Stimulated activated CD4-positive, alpha-beta T cell treated with anti-CD3 and anti-CD28 coated beads, Interleukin-4, amount 100 ng/mL, for 4 hours (primary cell): Measurements from ENCODE around the gene S1PR4.
"Not testable (repeated sequence)": the region's sequence is repeated elsewhere in the genome, so short reads cannot be mapped to it uniquely, and the experiment has no call there.

Experiments
- DNase-seq, 2 experiments: peaks; one replicate each; pipeline ENCODE4 v3.0.0-alpha.2; 2020

The S1PR4 gene

GRCh38 chr19:3196933-3197205 lies 18.3 kb downstream of the S1PR4 start:
- DNase-seq: no peak

- DNase-seq: no peak
These were observed 20.5 kb downstream of the S1PR4 start for GRCh38 chr19:3198901-3199700.

- no peak for DNase-seq
These were observed 22.6 kb downstream of the S1PR4 start for GRCh38 chr19:3201072-3201700.

- no peak for DNase-seq
These were observed 23.3 kb downstream of the S1PR4 start for GRCh38 chr19:3201911-3202310.

GRCh38 chr19:3202346-3202745 lies 23.8 kb downstream of the S1PR4 start:
- no peak for DNase-seq

- DNase-seq: not testable (repeated sequence)
These were observed 24.3 kb downstream of the S1PR4 start for GRCh38 chr19:3202895-3203294.

GRCh38 chr19:3203805-3204645 lies 25.5 kb downstream of the S1PR4 start:
- DNase-seq: no peak

GRCh38 chr19:3204646-3205275 lies 26.2 kb downstream of the S1PR4 start:
- DNase-seq: no peak

- no peak for DNase-seq
These were observed 27.8 kb downstream of the S1PR4 start for GRCh38 chr19:3206216-3206953.

- DNase-seq: no peak
These were observed 29.1 kb downstream of the S1PR4 start for GRCh38 chr19:3207461-3208242.

- DNase-seq: no peak
These were observed 30.0 kb downstream of the S1PR4 start for GRCh38 chr19:3208317-3209207.

- DNase-seq: peak; percentile 57 to 73
These were observed 31.9 kb downstream of the S1PR4 start for GRCh38 chr19:3210347-3211017.

- DNase-seq: no peak
These were observed 32.6 kb downstream of the S1PR4 start for GRCh38 chr19:3211191-3211590.

GRCh38 chr19:3213159-3213558 lies 34.6 kb downstream of the S1PR4 start:
- DNase-seq: no peak

- DNase-seq: no peak
These were observed 38.3 kb downstream of the S1PR4 start for GRCh38 chr19:3216874-3217273.

- no peak for DNase-seq
These were observed 42.0 kb downstream of the S1PR4 start for GRCh38 chr19:3220576-3220975.

GRCh38 chr19:3221576-3221975 lies 43.0 kb downstream of the S1PR4 start:
- DNase-seq: not testable (repeated sequence)

GRCh38 chr19:3222709-3223108 lies 44.1 kb downstream of the S1PR4 start:
- DNase-seq: no peak

GRCh38 chr19:3224346-3225168 lies 46.0 kb downstream of the S1PR4 start, which contains the start of gene CELF5:
Gene CELF5 (plus strand): TSS chr19:3224661. CDS start chr19:3224740, 79 bp downstream.
- peak; percentile 58 to 67 for DNase-seq
